SK-N-MC (cell line): ENCODE measurements around the gene RCOR2.

Experiments used
- EZH2 ChIP-seq: fragments of 200-600 bp; sonication (generic); IDR thresholded peaks from one replicate; pipeline ENCODE4 v1.6.1; 2017; ENCODE audit warnings: antibody characterized with exemption
- POLR2AphosphoS5 ChIP-seq: IDR thresholded peaks from 2 replicates; pipeline ENCODE4 v1.6.1; 2012; ENCODE audit warnings: mild to moderate bottlenecking, low read depth, low read length, borderline replicate concordance

- TF ChIP-seq POLR2AphosphoS5 (no peak), EZH2 (no peak)
Observed at GRCh38 chr11:63882555-63883242, 34.3 kb downstream of the RCOR2 start.
